Sigmoid colon (tissue), 4 donors: ENCODE data around the gene C1S.

Experiments
- CTCF ChIP-seq, 4 experiments: fragments of 450-650 bp in 3 of 4; fragments of 200-600 bp in 1 of 4; IDR thresholded peaks; one replicate each; pipeline ENCODE4 v1.5.1; 2016 to 2019; ENCODE audit warnings: antibody characterized with exemption in 4 of 4, mild to moderate bottlenecking in 3 of 4, moderate library complexity in 2 of 4
- EP300 ChIP-seq, 4 donors: sonication (generic); formaldehyde crosslinking; IDR thresholded peaks; one replicate each; pipeline ENCODE4 v1.6.1; 2017; ENCODE audit warnings: antibody characterized with exemption in 4 of 4
- POLR2A ChIP-seq, 2 donors: fragments of 450-650 bp; IDR thresholded peaks; one replicate each; pipeline ENCODE4 v1.6.1; 2016; ENCODE audit warnings: antibody characterized with exemption in 2 of 2, mild to moderate bottlenecking in 2 of 2, moderate library complexity in 2 of 2

GRCh38 chr12:7092229-7092985 lies 31.9 kb downstream of the C1S start, which contains the start of gene C1R:
- peak; percentile 86 to 91 (median 91) for TF ChIP-seq CTCF (IDR thresholded peaks at IDR 0.05)
- TF ChIP-seq POLR2A (IDR thresholded peaks at IDR 0.05): no peak
- TF ChIP-seq EP300 (IDR thresholded peaks at IDR 0.05): peak in 1 of 4 donors; percentile 13
